Stimulated activated CD4-positive, alpha-beta T cell treated with anti-CD3 and anti-CD28 coated beads, TNF-alpha, amount 100 ng/mL, for 48 hours (primary cell): ENCODE results near the gene LY9.
A peak's percentile ranks its signal among the peaks of the same experiment; 100 is the strongest.

Experiments
- DNase-seq, 3 donors: peaks; one replicate each; pipeline ENCODE4 v3.0.0-alpha.2; 2020; ENCODE audit warnings: low read depth in 3 of 3

Gene LY9

GRCh38 chr1:160795951-160796383, at the start of gene LY9:
Gene LY9, plus strand, starts transcription at chr1:160796174. Its CDS starts 14 bp downstream, at chr1:160796188.
- peak; percentile 54 to 66 (median 57) for DNase-seq

DNA sequence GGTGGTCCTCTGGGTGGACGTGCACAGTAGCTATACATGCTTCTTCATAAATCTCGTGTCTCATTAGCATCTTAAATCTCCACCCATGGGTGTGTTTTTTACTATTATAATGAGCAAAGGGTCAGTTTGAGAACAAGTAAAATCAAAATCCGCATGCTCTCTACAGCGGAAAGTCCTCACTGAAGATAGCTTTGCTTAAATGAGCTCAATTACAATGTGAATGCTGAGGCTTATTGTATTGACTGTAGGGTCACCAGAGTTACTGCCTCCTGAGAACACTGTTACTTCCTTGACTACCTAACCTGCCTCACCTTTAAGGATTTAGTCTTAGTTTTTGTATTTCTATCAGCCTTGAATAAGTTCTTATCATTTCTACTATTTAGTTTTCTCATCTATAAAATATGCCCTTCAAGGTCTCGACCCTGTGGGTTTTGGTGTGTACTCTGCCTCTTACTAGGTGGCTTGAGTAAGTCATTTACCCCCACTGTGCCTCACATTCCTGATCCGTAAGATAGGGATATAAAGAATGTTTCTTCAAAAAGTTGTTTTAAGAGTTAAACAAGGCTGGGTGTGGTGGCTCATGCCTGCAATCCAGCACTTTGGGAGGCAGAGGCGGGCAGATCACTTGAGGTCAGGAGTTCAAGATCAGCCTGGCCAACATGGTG, 49.0 kb upstream of the LY9 start:
- DNase-seq: no peak

DNA sequence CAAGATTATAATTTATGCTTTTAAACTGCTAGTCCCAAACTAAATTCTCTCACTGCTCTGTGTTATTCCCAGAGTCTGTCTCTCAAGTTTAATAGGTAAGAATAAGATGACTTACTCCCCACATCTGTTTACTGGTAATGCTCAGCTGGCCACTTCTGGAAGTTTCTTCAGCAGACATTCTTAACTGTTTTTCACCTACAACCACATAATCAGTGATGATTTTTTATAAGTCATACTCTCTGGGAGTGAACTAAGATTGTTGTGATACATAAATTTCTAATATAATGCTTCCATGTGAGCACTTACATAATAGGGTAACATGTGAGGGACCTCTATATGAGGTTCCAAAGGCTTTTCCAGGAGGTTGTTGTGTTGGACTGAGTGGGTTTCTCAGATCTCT, 48.3 kb upstream of the LY9 start:
- DNase-seq: no peak

DNA sequence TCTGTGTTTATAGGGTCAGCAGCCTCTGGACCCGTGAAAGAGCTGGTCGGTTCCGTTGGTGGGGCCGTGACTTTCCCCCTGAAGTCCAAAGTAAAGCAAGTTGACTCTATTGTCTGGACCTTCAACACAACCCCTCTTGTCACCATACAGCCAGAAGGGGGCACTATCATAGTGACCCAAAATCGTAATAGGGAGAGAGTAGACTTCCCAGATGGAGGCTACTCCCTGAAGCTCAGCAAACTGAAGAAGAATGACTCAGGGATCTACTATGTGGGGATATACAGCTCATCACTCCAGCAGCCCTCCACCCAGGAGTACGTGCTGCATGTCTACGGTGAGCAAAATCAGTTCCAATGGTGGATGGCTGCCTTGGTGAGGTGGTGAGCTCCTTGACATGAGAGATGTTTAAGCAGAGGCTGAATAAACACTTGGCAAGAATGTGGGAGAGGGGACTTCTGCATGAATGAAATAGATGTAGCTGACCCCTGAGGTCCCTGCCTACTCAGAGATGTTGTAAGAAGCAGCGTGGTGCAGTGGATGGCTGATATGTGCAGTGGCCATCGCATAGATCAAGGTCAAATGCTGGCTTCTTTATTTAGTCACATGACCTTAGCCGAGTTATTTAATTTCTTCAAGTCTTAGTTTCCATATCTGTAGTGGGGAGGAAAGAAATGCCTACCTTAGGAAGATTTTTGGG, 47.6 kb upstream of the LY9 start:
- DNase-seq: no peak

GRCh38 chr1:160748878-160749269, 47.1 kb upstream of the LY9 start:
- DNase-seq: no peak

GRCh38 chr1:160750608-160751007, 45.4 kb upstream of the LY9 start:
- DNase-seq: no peak

DNA sequence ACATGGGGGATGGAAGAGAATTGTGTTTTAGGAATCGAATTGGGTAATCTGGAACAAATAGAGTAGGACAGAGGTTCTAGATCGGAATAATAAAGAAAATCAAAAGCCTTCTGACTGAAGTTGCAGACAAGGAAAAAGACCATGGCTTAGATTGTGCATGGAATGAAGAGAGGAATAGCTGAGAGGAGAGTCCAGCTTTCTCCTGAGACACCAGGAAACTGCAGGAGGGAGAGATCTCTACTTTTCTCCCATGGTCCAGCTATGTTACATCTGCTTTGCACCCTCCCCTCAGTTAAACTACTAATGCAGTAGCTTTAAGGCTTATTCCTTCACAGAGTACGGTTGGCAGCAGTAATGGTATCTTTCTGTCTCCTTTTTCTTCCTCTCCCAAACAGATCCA, 43.6 kb upstream of the LY9 start:
- DNase-seq: no peak

DNA sequence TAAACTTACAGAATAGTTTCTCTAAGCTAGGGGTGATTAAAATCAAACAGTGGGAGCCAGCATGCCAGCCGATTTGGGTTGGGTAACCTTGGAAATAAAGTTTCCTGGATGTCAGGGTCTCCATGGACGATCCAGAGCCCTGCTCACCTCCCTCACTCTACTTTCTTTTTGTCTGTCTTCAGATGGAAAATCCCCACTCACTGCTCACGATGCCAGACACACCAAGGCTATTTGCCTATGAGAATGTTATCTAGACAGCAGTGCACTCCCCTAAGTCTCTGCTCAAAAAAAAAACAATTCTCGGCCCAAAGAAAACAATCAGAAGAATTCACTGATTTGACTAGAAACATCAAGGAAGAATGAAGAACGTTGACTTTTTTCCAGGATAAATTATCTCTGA, 43.0 kb upstream of the LY9 start:
- DNase-seq: no peak

DNA sequence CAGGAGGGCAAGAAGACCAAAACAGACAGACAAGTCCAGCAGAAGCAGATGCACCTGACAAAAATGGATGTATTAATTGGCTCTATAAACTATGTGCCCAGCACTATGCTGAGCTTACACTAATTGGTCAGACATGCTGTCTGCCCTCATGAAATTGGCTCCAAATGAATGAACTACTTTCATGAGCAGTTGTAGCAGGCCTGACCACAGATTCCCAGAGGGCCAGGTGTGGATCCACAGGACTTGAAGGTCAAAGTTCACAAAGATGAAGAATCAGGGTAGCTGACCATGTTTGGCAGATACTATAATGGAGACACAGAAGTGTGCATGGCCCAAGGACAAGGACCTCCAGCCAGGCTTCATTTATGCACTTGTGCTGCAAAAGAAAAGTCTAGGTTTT, 42.4 kb upstream of the LY9 start:
- no peak for DNase-seq

DNA sequence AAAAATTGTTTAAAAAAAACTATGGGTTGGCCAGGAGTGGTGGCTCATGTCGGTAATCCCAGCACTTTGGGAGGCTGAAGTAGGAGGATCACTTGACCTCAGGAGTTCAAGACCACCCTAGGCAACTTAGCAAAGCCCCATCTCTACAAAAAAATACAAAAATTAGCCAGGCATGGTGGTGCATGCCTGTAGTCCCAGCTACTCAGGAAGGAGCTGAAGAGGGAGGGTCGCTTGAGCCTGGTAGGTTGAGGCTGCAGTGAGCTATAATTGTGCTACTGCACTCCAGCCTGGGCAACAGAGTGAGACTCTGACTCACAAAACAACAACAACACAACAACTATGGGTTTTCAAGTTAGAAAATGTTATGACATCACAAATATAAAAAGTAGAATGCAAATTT, 40.5 kb upstream of the LY9 start:
- no peak for DNase-seq

DNA sequence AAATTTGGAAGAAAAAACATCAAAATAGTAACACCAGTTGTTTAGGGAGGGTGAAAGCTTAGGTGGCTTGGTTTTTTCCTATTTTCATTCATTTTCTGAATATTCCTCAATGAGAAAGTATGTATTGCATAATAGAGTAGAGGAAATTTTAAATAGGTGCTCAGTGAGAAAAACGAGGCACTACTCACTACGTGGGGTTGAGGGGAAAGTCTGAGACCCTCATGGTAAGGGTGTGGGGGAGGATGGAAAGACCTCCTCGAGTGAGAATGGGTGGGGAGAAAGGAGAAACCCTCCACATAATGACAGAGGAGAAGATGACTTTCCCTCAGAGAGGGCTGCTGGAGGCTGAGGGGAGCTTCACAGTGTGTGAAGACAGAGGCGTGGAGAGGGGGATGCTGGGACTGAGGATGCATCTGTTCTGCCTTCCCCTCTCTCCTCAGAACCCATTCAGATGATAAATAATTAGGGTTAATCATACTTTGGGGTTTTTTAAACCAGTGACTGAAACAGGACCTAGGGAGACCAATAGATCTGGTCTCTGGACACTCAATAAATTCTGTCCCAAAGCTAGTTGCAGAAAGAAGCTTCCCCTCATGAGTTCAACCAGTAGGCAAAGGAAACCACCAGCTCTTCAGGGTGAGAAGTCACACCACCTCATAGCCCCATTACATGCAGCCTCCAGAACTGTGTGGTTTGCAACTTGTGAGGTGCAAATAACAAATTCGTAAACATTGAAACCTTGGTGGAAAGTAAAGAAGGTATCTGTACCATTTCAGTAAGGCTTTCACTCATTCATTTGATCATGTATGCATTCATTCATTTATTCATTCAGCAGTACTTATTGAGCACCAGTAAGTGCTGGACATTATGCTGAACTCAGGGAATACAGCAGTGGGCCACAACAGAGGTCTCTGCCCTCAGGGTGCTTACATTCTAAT, 39.8 kb upstream of the LY9 start:
- DNase-seq: no peak

DNA sequence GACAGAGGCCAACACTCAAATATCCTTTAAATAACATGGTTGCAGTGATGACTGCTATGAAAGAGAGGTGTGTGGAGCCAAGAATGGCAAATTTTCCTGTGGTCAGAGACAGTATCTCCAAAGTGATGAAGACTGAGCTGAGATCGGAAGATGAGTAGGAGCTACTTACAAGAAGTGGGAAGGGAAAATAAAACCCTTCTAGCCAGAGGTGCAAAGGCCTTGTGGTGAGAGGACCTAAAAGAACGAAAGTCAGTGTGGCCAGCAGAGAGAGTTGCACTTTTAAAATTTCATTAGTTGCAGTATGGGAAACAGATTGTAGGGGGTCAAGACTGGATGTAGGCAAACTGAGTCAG, 39.1 kb upstream of the LY9 start:
- no peak for DNase-seq

DNA sequence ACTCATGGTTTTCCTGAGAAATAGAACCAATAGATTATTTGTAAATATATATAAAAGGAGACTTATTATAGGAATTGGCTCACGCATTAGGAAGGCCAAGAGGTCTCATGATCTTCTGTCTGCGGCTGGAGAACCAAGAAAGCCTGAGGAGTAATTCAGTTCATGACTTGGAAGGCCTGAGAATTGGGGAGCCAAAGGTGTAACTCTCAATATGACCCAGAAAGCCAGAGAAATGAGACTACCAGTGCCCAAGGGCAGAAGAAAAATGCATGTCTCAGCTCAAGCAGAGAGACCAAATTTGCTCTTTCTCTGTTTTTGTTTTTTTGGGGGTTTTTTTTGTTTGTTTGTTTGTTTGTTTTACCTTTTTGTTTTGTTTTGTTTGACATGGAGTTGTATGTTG, 37.5 kb upstream of the LY9 start:
- DNase-seq: no peak

GRCh38 chr1:160759740-160760139, 36.2 kb upstream of the LY9 start:
- no peak for DNase-seq

DNA sequence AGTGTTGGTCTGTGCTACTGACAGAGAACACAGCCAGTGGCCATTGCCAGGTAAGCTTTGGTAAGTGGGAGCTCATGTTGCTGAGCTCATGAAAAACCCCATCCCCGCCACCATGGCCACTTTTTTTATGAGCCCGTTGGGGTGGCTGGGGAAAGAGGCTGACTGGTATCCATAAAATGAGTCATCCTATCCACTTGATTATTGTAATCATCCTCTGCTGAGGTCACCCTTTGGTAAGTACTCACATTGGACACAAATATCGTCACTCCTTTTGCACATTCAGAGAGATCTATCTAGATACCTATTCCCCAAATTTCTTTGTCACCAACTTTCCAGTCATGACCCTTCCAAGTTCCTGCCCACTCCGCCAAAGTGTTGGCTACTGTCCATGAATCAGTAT, 34.9 kb upstream of the LY9 start:
- DNase-seq: no peak

- no peak for DNase-seq
Measured at GRCh38 chr1:160761886-160762285, 34.1 kb upstream of the LY9 start.

DNA sequence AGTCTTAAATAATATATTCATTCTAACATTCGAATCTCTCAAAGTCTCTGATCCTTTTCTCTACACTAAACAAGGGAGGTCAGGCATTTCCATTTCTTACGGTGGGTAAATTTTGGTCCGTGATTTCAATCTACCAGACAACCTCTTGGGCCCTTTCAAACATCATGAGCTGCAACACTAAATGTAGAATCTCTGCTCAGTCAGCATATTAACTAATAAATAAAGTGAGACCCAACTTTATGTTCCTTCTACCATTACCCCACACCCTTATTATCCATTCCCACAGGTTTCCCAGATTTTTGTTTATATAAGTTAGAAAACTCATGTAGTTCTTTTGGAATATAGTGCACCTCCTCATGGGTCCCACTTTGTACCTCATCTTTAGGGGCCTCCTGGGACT, 32.0 kb upstream of the LY9 start:
- DNase-seq: no peak

- DNase-seq: peak in 1 of 3 donors; percentile 36
Measured at GRCh38 chr1:160767395-160768294, 28.3 kb upstream of the LY9 start.

GRCh38 chr1:160768295-160768657, 27.7 kb upstream of the LY9 start:
- DNase-seq: peak; percentile 67 to 81 (median 75)

GRCh38 chr1:160772331-160772730, 23.6 kb upstream of the LY9 start:
- no peak for DNase-seq

DNA sequence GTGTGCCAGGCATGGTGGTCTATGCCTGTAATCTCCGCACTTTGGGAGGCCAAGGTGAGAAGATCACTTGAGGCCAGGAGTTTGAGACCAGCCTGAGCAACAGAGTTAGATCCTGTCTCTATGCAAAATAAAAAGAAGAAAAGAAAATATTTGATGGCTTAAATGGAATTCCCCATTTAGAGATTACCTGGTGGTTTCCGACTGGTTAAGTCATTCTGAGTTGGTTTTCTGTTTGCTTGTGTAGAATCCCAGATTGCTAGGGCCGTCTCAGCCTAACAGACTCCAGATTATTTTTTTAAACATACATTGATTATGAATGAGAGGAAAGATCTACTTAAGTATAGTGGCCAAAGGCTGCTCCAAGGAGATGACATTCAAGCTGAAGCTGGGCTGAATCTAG, 22.9 kb upstream of the LY9 start:
- no peak for DNase-seq
